LHCN-M2 (cell line): Measurements from ENCODE around the gene FAM187B. TPM values are rescaled to one million over a fixed set of nuclear protein-coding genes. Genes with fewer than 3 reads are reported as not detected.
A peak's percentile ranks its signal among the peaks of the same experiment; 100 is the strongest.
"Not testable (repeated sequence)": the region's sequence is repeated elsewhere in the genome, so short reads cannot be mapped to it uniquely, and the experiment has no call there.

Source experiments
- DNase-seq: peaks from one replicate; pipeline ENCODE4 v3.0.0-alpha.2; 2012; ENCODE audit warnings: low read depth
- total RNA-seq: library from RNA; depleted of rRNA; stranded (reverse); fragments of >200 nt; gene quantifications from 2 replicates; pipeline ENCODE4 v1.2.3, GENCODE V29; 2014

Gene FAM187B
- total RNA-seq, 1 experiment from 2014 or later, result not detected

GRCh38 chr19:35213663-35214632 is 14.6 kb downstream of the FAM187B start:
- peak; percentile 87 for DNase-seq

DNA sequence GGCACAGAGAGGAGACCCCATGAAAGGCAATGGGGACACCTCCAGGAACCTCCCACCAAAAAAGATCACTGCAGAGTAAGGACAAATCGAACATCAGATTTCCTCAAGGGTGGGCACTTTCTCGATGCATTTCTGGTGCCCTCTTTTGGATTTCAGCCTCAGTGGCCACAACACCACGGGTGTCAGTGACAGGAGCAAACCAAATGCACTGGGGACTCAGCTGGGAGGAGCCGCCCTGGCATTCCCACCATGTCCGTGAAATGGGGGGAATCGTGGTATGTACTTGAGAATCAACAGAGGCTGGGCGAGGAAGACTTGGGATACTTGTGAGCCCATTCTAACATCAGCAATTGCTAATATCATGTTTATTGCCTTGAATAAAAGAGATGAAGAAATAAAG is 16.3 kb downstream of the FAM187B start:
- no peak for DNase-seq

GRCh38 chr19:35211545-35212230 is 16.9 kb downstream of the FAM187B start:
- no peak for DNase-seq

DNA sequence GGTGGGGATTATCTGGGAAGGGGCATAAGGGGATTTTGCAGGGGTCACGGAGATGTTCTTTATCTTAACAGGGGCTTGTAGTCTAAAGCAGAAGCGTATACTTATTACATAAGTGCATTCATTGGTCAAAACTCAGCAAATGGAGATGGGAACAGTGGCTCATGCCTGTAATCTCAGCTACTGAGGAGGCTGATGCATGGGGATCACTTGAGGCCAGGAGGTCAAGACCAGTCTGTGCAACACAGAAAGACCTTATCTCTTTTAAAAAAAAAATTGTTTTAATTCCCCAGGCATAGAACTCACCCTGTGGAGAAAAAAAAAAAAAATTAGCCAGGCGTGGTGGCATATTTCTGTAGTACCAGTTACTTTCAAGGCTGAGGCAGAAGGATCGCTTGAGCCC is 18.9 kb downstream of the FAM187B start:
- no peak for DNase-seq

GRCh38 chr19:35208121-35208520 is 20.4 kb downstream of the FAM187B start:
- no peak for DNase-seq

- no peak for DNase-seq
These were observed 21.1 kb downstream of the FAM187B start for GRCh38 chr19:35207391-35207871.

GRCh38 chr19:35206855-35207254 is 21.7 kb downstream of the FAM187B start:
- no peak for DNase-seq

- no peak for DNase-seq
These were observed 22.2 kb downstream of the FAM187B start for GRCh38 chr19:35206379-35206778.

DNA sequence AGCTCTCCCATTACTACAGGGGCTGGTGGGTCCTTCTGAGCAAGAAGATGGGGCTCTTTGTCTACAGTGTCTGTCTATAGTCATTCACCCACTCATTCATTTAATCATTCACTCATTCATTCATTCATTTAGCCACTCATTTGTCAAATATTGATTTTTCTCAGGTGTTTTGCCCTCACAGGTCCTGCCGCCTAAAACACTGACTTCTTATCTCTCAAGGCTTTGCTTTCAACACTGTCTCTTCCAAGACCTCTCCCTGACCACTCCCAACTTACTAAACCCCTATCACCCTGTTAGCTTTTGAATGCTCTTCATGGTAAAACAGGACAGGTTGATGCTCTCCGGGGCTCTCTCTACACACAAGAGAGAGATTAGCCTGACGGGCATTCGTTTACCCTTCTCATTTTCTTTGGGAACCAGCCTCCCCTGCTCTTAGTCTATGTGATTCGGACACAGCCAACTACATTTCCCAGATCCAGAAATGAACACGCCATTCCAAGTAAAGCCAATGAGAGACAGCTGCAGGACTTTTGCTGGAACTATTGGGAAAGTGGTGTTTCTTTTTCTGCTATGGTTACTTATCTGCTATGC is 22.7 kb downstream of the FAM187B start:
- DNase-seq, result no peak

- no peak for DNase-seq
These were observed 23.5 kb downstream of the FAM187B start for GRCh38 chr19:35204799-35205732.

DNA sequence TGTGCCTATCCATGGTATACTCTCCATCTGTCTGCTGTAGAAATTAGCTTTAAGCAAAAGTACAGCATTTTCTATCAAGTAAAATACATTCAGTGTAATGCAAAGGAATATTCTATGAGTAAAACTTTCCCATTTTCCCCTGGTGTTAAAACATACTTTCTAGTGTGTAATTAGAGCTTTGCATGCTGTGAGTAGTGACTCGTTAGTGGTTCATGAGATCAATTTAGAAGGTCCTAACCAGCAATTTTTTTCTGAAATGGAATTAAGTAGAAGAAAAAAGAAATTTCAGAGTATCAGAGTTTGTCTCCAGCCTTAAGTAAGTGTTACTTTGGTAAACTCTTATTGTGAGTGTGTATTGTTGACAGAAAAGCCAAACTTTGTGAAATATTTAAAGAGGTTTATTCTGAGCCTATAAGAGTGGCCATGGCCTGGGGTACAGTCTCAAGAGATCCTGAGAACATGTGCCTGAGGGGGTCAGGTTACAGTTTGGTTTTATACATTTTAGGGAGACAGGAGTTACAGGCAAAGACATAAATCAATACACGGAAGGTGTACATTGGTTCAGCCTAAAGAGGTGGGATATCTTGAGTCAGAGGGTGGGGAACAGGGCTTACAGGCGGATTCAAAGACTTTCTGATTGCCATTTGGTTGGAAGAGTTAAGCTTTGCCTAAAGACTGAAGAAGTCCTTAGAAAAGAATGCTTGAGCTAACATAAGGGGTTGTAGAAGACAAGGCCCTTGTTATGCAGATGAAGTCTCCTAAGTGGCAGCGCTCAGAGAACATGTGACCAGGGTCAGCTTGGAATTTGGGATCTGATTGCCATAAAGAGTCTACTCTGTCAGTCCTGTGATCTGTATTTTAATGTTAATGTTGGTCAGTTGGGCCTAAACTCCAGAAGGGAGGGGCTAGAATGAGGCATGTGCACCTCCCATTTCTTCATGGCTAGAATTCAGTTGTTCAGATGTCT is 25.5 kb downstream of the FAM187B start:
- no peak for DNase-seq

DNA sequence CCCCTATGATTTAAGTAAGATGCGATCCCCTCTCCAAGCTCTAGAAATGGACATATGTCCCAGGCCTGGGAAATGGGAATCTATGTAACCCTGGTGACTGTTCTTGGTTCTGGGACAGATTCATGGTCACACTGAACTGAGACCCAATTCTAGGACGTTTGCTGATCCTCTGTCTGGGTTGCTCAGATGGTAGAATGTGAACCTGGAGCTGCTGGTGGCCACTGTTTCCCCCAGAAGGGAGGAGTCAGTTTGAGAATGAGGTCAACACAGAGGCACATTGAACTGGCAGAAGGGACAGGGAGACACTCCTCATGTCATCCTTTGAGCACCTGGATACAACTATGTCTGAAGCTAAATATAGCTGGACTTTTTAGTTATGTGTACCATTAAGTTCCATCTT is 29.1 kb downstream of the FAM187B start:
- no peak for DNase-seq

- not testable (repeated sequence) for DNase-seq
These were observed 31.7 kb downstream of the FAM187B start for GRCh38 chr19:35196861-35197260.

GRCh38 chr19:35195830-35196229 is 32.7 kb downstream of the FAM187B start:
- no peak for DNase-seq

DNA sequence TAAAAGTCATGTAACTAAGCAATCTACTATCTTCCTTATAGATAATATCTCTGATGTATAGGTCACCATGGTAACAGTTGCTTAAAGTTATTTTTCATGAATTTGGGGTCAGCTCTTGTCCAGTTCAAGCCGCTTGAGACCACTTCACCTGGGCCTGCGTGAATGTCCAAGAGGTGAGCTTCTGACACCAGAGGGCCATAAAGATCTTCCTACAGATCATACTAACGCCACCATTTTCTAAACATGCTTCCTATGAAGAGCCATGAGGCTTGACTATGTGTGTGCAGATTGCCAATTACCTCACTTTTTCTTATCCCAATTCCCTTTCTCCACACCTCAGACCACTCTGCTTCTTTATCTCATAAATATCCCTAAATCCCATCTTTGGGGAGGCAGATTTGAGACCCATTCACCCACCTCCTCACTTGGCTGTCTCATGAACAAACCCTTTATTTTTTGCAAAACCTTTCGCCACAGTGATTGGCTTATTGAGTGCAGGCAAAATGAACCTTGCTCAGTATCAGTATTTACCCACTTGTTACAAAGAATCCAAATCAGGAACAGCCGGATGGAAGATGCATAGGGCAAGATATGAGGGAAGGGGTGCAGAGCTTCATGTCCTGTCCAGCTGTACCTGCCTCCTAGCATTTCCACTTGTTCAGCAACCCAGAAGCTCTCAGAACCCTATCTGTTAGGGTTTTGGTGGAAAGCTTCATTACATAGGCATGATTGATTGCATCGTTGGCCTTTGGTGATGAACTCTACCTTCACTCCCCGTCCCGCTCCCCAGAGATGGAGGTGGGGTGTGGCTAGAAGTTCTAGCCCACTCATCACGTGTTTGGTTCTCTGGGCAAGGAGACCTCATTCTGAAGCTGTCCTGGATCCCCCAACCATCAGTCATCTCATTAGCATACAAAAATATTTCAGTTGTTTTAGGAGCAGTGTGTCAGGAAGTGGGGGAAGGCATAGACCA is 34.2 kb downstream of the FAM187B start:
- DNase-seq, result no peak

DNA sequence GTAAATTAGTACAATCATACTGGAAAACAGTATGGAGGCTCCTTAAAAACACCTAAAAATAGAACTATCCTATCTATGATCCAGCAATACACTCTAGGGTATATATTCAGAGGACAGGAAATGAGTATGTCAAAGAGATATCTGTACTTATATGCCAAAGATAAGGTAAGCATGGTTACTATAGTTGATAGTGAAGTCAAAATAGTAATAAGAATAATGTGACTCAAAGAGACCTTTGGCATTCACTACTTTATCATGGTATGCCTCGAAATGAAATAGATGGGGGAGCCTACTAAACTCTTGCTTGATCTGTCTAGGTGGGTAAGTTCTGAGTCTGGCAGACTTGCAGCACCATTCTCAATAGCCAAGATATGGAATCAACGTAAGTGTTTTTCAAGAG is 43.7 kb downstream of the FAM187B start:
- DNase-seq, result no peak

GRCh38 chr19:35184267-35184666 is 44.3 kb downstream of the FAM187B start:
- no peak for DNase-seq

GRCh38 chr19:35181387-35181786 is 47.2 kb downstream of the FAM187B start:
- DNase-seq, result no peak

DNA sequence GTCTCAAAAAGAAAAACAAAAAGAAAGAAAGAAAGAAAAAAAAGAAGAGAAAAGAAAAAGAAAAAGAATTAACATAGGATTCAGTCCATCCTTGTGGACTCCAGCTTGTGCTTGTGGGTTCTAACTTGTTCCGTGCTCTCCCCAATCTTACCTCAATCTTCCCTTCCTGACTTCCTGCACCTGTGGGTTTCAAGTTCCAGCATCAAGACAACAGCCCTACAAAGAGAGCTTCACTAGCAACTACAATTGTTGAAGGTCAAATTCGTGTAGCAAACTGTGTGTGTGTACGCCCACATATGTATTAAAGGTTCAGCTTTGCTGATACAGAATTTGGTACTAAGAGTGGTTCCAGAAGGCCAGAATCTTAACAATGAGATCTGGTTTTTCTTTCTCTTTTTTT is 48.7 kb downstream of the FAM187B start:
- DNase-seq, result no peak
